DOHH2 (cell line): ENCODE data around the gene SLC5A6.

ENCODE experiments used
- H3F3A ChIP-seq: fragments of 200-600 bp; sonication (generic), shearing (Covaris generic); 2 replicates; pipeline ENCODE4 v1.6.0; 2016; ENCODE audit warnings: antibody characterized with exemption, mild to moderate bottlenecking; ENCODE audit not compliant: control insufficient read depth, insufficient read depth
- H3K27ac ChIP-seq: fragments of 200-600 bp; sonication (generic); 2 replicates; pipeline ENCODE4 v1.5.1; 2014; ENCODE audit warnings: low read depth, mild to moderate bottlenecking, low read length, moderate library complexity
- H3K27me3 ChIP-seq: fragments of 200-600 bp; sonication (generic); 2 replicates; pipeline ENCODE4 v1.6.1; 2014; ENCODE audit warnings: mild to moderate bottlenecking, low read length, mixed read lengths; ENCODE audit not compliant: control insufficient read depth
- H3K36me3 ChIP-seq: fragments of 200-600 bp; sonication (generic); 2 replicates; pipeline ENCODE4 v1.6.1; 2014; ENCODE audit warnings: mild to moderate bottlenecking, low read length, moderate library complexity, mixed read lengths; ENCODE audit not compliant: control insufficient read depth
- H3K4me1 ChIP-seq: fragments of 200-600 bp; sonication (generic); 2 replicates; pipeline ENCODE4 v1.6.1; 2014; ENCODE audit warnings: mild to moderate bottlenecking, low read length, mixed read lengths; ENCODE audit not compliant: control insufficient read depth
- H3K4me2 ChIP-seq: fragments of 200-600 bp; sonication (generic); 2 replicates; pipeline ENCODE4 v1.6.0; 2014; ENCODE audit warnings: mild to moderate bottlenecking, low read length, moderate library complexity
- H3K4me3 ChIP-seq: fragments of 200-600 bp; sonication (generic); 2 replicates; pipeline ENCODE4 v1.5.1; 2014; ENCODE audit warnings: mild to moderate bottlenecking, low read length, mixed read lengths
- H3K79me2 ChIP-seq: fragments of 200-600 bp; sonication (generic); 2 replicates; pipeline ENCODE4 v1.6.1; 2014; ENCODE audit warnings: mild to moderate bottlenecking, low read length, mixed read lengths; ENCODE audit not compliant: control insufficient read depth
- H3K9me2 ChIP-seq: fragments of 200-600 bp; sonication (generic); replicated peaks from 2 replicates; pipeline ENCODE4 v1.6.1; 2014; ENCODE audit warnings: mild to moderate bottlenecking, low read length, mixed read lengths; ENCODE audit not compliant: control insufficient read depth
- H3K9me3 ChIP-seq: fragments of 200-600 bp; sonication (generic); 2 replicates; pipeline ENCODE4 v1.6.1; 2014; ENCODE audit warnings: antibody characterized with exemption, low read length, mixed read lengths; ENCODE audit not compliant: control insufficient read depth, insufficient read depth
- H4K20me1 ChIP-seq: fragments of 200-600 bp; sonication (generic); 2 replicates; pipeline ENCODE4 v1.6.0; 2014; ENCODE audit warnings: low read depth, mild to moderate bottlenecking, antibody characterized with exemption, low read length, moderate library complexity; ENCODE audit not compliant: control insufficient read depth, insufficient read depth
- CTCF ChIP-seq: fragments of 200-600 bp; sonication (generic); IDR thresholded peaks from one replicate; pipeline ENCODE4 v1.5.1; 2014; ENCODE audit warnings: antibody characterized with exemption, mild to moderate bottlenecking, low read depth, low read length; ENCODE audit not compliant: poor library complexity, severe bottlenecking
- EZH2phosphoT487 ChIP-seq: fragments of 200-600 bp; sonication (generic); IDR thresholded peaks from 2 replicates; pipeline ENCODE4 v1.6.1; 2017; ENCODE audit warnings: borderline replicate concordance, mild to moderate bottlenecking, antibody characterized with exemption, low read length, moderate library complexity, mixed read lengths

The SLC5A6 gene

GRCh38 chr2:27256855-27257454 is 44.9 kb upstream of the SLC5A6 start:
- Histone ChIP-seq H3K27me3 (peaks cover 30% of the 10 kb centered on the region), H3K27ac (no peak overlapping the region), H3K9me3 (no peaks in the 10 kb centered on the region), H3K36me3 (no peaks in the 10 kb centered on the region), H3K79me2 (no peaks in the 10 kb centered on the region), H4K20me1 (no peaks in the 10 kb centered on the region), H3F3A (0 out of 2 replicates have a peak, but pooled peaks cover 4% of the 10 kb centered on the region), H3K4me1 (peaks cover 1% of the 10 kb centered on the region), H3K9me2 (no peaks in the 10 kb centered on the region), H3K4me3 (no peak overlapping the region), H3K4me2 (no peak overlapping the region)
- no peak for TF ChIP-seq EZH2phosphoT487
- TF ChIP-seq CTCF: no peak

GRCh38 chr2:27255660-27256059 is 43.6 kb upstream of the SLC5A6 start:
- Histone ChIP-seq H3K9me3 (no peaks in the 10 kb centered on the region), H3K27ac (no peak overlapping the region), H3K79me2 (no peaks in the 10 kb centered on the region), H4K20me1 (no peaks in the 10 kb centered on the region), H3K9me2 (no peaks in the 10 kb centered on the region), H3K27me3 (peaks cover 17% of the 10 kb centered on the region), H3K36me3 (no peaks in the 10 kb centered on the region), H3F3A (0 out of 2 replicates have a peak, but pooled peaks cover 4% of the 10 kb centered on the region), H3K4me1 (peaks cover 14% of the 10 kb centered on the region), H3K4me2 (no peak overlapping the region), H3K4me3 (no peak overlapping the region)
- TF ChIP-seq EZH2phosphoT487 (no peak), CTCF (no peak)

- Histone ChIP-seq H3K79me2 (no peaks in the 10 kb centered on the region), H3F3A (0 out of 2 replicates have a peak, but pooled peaks cover 4% of the 10 kb centered on the region), H4K20me1 (no peaks in the 10 kb centered on the region), H3K27ac (no peak overlapping the region), H3K9me3 (no peaks in the 10 kb centered on the region), H3K9me2 (no peaks in the 10 kb centered on the region), H3K4me3 (no peak overlapping the region), H3K4me2 (no peak overlapping the region), H3K4me1 (peaks cover 19% of the 10 kb centered on the region), H3K27me3 (peaks cover 13% of the 10 kb centered on the region), H3K36me3 (no peaks in the 10 kb centered on the region)
- TF ChIP-seq CTCF (no peak), EZH2phosphoT487 (no peak)
Observed at GRCh38 chr2:27255187-27255586, 43.1 kb upstream of the SLC5A6 start.
